Ovary (tissue), 9 donors: Measurements from ENCODE around the gene TMEM39B. TPM values are rescaled to one million over a fixed set of nuclear protein-coding genes. Genes with fewer than 3 reads are reported as not detected.

Experiments used
- DNase-seq, 5 donors: peaks; one replicate each; pipeline ENCODE4 v3.0.0-alpha.2; 2019 to 2020
- H3K27ac ChIP-seq, 2 donors: fragments of 200-600 bp; one replicate each; pipeline versions ENCODE4 v1.5.1 to v1.8.0; 2019 to 2022
- H3K27me3 ChIP-seq: fragments of 200-600 bp; one replicate; pipeline ENCODE4 v1.8.0; 2022
- H3K36me3 ChIP-seq: fragments of 200-600 bp; sonication (generic); one replicate; pipeline ENCODE4 v1.5.1; 2019
- H3K4me1 ChIP-seq: one replicate; pipeline ENCODE4 v1.8.1; 2013; ENCODE audit warnings: mild to moderate bottlenecking, moderate library complexity; ENCODE audit not compliant: insufficient read depth
- H3K4me3 ChIP-seq: fragments of 200-600 bp; sonication (generic); one replicate; pipeline ENCODE4 v1.5.1; 2017
- H3K9me3 ChIP-seq, 2 donors: fragments of 200-600 bp in 1 of 2; sonication (generic) in 1 of 2; one replicate each; pipeline versions ENCODE4 v1.5.1 to v1.8.1; 2013 to 2019; ENCODE audit warnings: mild to moderate bottlenecking in 1 of 2, moderate library complexity in 1 of 2
- CTCF ChIP-seq, 3 donors: fragments of 450-650 bp in 2 of 3; fragments of 200-600 bp in 1 of 3; IDR thresholded peaks; one replicate each; pipeline versions ENCODE4 v1.5.1 to v1.8.0; 2016 to 2022; ENCODE audit warnings: antibody characterized with exemption in 3 of 3, mild to moderate bottlenecking in 1 of 3
- EP300 ChIP-seq: sonication (generic); formaldehyde crosslinking; IDR thresholded peaks from one replicate; pipeline ENCODE4 v1.6.1; 2017; ENCODE audit warnings: antibody characterized with exemption
- POLR2A ChIP-seq: fragments of 450-650 bp; IDR thresholded peaks from one replicate; pipeline ENCODE4 v1.6.1; 2017; ENCODE audit warnings: antibody characterized with exemption, mild to moderate bottlenecking, moderate library complexity
- WGBS, 3 donors: extraction: QIAGEN DNeasy Blood & Tissue Kit in 1 of 3; methylation state at CpG; one replicate each; pipeline versions ENCODE4 v1.1.5 to v1.1.7; 2013 to 2017; 5-methylcytosine and 5-hydroxymethylcytosine counted together
- intact Hi-C, 4 donors: fragments of 100-400 bp; cut with DNase I; formaldehyde crosslinking; loops; one replicate each; pipeline versions ENCODE4 v1.11.0 to v1.15.1; 2022 to 2023
- polyA plus RNA-seq, 2 donors: library from polyadenylated mRNA; stranded (reverse); fragments of 200-250 nt in 1 of 2; fragments of 350-450 nt in 1 of 2; fragmentation: Illumina TruSeq in 1 of 2; extraction: RNeasy Lipid Tissue Mini Kit (QIAGEN cat#74804) in 1 of 2; gene quantifications; one replicate each; pipeline ENCODE4 v1.2.3, GENCODE V29; 2013 to 2014
- total RNA-seq, 7 donors: library from RNA; depleted of rRNA in 2 of 7; stranded (reverse); fragments of >200 nt in 2 of 7; fragmentation: NEBNext Ultra II Directional in 3 of 7; extraction: Animal tissue kit (Norgen Biotek cat#: 25700) in 3 of 7; gene quantifications; one replicate each; pipeline versions ENCODE4 v1.1.0 to v1.2.4, GENCODE V29; 2016 to 2023
- donor health status: DM: no; HTN: no; CAD: no; lungs with moderate emphysema.
- donor health status: DM: no; HTN: no; CAD: no.
- donor health status: Bipolar disorder and iron deficiency.
- donor health status: DM: yes; HTN: yes; CAD: no.
- donor health status: DM: no; HTN: no; CAD: no.
- donor health status: DM: yes; HTN: yes; CAD: no.

The TMEM39B gene
- total and polyA plus RNA-seq, 9 donors = 3.0 to 23.5 (median 15.2) TPM

- H3K27me3 ChIP-seq = no peaks in the 10 kb centered on the region
- 60 to 74% (median 62%) methylated on average over 5 of the region's 5 CpGs for WGBS, 3 donors
- no peaks in the 10 kb centered on the region for H3K36me3 ChIP-seq
- no peaks in the 10 kb centered on the region for H3K9me3 ChIP-seq
- TF ChIP-seq EP300 (no peak), POLR2A (no peak), CTCF (IDR thresholded peaks at IDR 0.05) (no peak)
- intact Hi-C loops = loop anchor here in 2 of 4 donors (10.0 kb wide), 2 partner anchors 54 to 404 kb away; partner anchors contain the start of gene KHDRBS1 (in 1 of the 2)
- no peak overlapping the region for H3K27ac ChIP-seq
- H3K4me1 ChIP-seq = peaks cover 4% of the 10 kb centered on the region
- DNase-seq = no peak
- no peak overlapping the region for H3K4me3 ChIP-seq
Measured at GRCh38 chr1:32068957-32069588, 3.7 kb upstream of the TMEM39B start.

DNA sequence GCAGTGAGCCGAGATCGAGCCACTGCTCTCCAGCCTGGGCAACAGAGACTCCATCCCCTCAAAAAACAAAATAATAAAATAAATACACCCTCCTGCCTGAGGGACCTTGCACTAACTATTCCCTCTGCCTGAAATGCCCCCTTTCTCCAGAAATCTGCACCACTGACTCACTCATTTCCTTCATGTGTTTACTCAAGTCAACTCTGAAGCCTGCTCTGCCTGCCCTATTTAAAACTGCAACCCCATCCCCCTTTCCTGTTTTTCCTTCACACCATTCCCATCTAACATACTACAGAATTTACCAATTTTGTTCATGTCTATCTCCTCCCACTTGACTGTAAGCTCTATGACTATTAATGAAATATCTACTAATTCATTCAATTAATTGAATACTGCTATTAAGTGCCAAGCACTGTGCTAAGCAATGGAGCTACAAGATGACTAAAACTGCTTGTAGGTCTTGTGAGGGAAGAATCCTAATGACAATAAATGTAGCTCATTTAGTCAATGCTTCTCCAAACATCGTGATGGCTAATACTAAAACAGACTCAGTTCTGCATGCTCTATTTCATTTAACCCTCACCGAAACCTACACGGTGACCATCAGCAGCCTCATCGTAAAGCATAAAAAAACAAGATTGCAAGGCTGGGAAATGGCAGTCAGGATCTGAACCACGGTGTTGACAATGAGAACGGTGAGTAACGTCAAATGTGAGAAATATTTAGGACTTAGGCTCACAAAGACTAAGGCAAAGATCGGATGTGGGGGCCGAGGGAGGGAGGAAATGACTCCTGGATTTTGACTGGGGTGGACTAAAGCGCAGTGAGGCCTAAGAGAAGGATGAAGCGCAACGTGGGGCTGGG is 749 bp upstream of the TMEM39B start:
- intact Hi-C loops = loop anchor here in 1 of 4 donors (10.0 kb wide), 1 partner anchor 57 kb away; the partner anchor contains the start of gene KHDRBS1
- Histone ChIP-seq H3K27ac (peak overlapping the region; percentile 83), H3K9me3 (no peaks in the 10 kb centered on the region), H3K36me3 (no peaks in the 10 kb centered on the region), H3K27me3 (no peaks in the 10 kb centered on the region), H3K4me3 (peak overlapping the region; percentile 85), H3K4me1 (no peaks in the 10 kb centered on the region)
- TF ChIP-seq CTCF (IDR thresholded peaks at IDR 0.05) (no peak), POLR2A (no peak), EP300 (no peak)
- WGBS, 3 donors = 13 to 14% (median 14%) methylated on average over 14 of the region's 14 CpGs
- DNase-seq = no peak

- Histone ChIP-seq H3K27ac (peak overlapping the region; percentile 83), H3K4me3 (peak overlapping the region; percentile 85), H3K36me3 (no peaks in the 10 kb centered on the region), H3K9me3 (no peaks in the 10 kb centered on the region), H3K4me1 (no peaks in the 10 kb centered on the region), H3K27me3 (no peaks in the 10 kb centered on the region)
- WGBS, 3 donors = 22 to 24% (median 22%) methylated on average over 28 of the region's 28 CpGs
- intact Hi-C loops = loop anchor here in 1 of 4 donors (10.0 kb wide), 1 partner anchor 59 kb away; the partner anchor contains the start of gene KHDRBS1
- TF ChIP-seq POLR2A = peak; percentile 14
- no peak for TF ChIP-seq CTCF (IDR thresholded peaks at IDR 0.05)
- peak in 2 of 5 donors; percentile 89 to 95 for DNase-seq
Measured at GRCh38 chr1:32073299-32074229, 825 bp downstream of the TMEM39B start.

DNA sequence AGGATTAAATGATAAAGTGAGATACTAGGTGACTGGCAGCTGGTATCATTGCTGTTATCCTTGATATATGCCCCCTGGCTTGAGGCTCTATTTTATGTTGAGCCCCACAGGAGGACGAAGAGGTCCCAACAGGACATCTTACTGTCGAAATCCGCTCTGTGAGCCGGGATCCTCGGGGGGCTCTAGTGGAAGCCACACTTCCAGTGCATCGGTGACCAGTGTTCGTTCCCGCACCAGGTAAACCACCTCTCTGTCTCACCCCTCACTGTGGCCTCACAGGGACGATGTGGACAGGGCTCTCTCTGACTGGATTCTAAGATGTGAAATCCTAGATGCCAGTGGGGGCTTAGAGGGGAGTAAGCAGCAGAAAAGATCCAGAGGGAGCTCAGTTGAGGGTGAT is 2.1 kb downstream of the TMEM39B start:
- no peaks in the 10 kb centered on the region for H3K36me3 ChIP-seq
- TF ChIP-seq POLR2A = no peak
- no peak for TF ChIP-seq CTCF (IDR thresholded peaks at IDR 0.05)
- no peak for TF ChIP-seq EP300
- 93 to 94% (median 93%) methylated on average over 9 of the region's 9 CpGs for WGBS, 3 donors
- H3K27ac ChIP-seq = no peak overlapping the region
- no peak overlapping the region for H3K4me3 ChIP-seq
- no peaks in the 10 kb centered on the region for H3K27me3 ChIP-seq
- no peak for DNase-seq
- no peaks in the 10 kb centered on the region for H3K9me3 ChIP-seq
- intact Hi-C loops = loop anchor here in 1 of 4 donors (10.0 kb wide), 1 partner anchor 60 kb away; the partner anchor contains the start of gene KHDRBS1
- no peaks in the 10 kb centered on the region for H3K4me1 ChIP-seq
